ENCODE data around the gene CCL18. TPM values are rescaled to one million over a fixed set of nuclear protein-coding genes. Genes with fewer than 3 reads are reported as not detected.

The CCL18 gene
- total RNA-seq, 1 experiment from 2014 or later, result not detected

DNA sequence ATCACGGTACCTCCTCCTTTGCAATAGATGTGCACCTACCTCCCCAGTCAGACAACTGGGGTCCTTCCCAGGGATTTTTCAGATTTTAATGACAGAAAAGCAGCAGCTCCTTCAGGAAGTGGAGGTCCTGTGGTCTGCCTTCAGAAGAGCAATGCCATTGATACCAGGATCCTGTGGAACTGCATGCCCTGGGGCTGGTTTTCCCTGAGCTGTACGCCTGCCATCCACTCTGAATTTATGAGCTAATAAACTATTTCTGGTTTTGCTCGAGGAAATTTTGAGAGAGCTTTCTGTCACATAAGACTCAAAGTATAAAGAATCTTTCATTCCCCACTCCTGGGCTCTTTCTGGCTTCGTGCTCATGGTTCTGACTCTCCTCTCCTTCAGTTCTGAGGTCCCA lies 36.3 kb upstream of the CCL18 start:
- CTCF ChIA-PET, result no interaction called here
- no TSS peak for BruUV-seq (replicated peaks)
- intact Hi-C loops (cut with micrococcal nuclease; ENCODE audit: unreplicated experiment), result no loop called here

DNA sequence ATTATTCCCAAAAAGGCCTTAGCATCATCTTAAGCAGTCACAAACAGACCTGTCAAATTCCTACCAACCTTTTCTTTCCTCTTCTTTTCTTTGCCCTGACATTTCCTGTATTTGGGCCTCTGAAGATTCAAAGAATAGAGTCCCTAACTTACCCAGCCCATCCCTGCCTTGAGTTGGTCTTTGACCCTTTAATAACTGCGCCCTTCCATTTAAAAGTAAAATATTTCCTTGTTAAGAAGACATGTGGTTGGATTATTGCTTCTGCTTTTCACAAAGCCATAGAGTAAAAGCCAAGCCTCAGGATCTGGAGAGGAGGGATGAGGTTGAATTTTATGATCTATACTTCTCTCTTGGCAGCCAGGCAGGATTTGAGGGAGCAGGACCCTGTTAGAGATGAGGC lies 33.1 kb upstream of the CCL18 start:
- Histone ChIP-seq H3K27me3 (replicated peaks; ENCODE audit: insufficient read depth, low read depth, low read length, poor library complexity) (no peaks in the 10 kb centered on the region), H3K27ac (ENCODE audit: low read depth, low read length, poor library complexity, severe bottlenecking) (no peak overlapping the region), H3K36me3 (ENCODE audit: insufficient read depth, low read length, poor library complexity, severe bottlenecking) (no peaks in the 10 kb centered on the region), H3K4me1 (ENCODE audit: insufficient read depth, low read length, poor library complexity, severe bottlenecking) (no peaks in the 10 kb centered on the region), H3K4me3 (ENCODE audit: low read depth, low read length, poor library complexity, severe bottlenecking) (no peak overlapping the region), H3K9me3 (ENCODE audit: low read depth, low read length, poor library complexity, severe bottlenecking) (no peaks in the 10 kb centered on the region)
- DNase-seq (ENCODE audit: low spot score), result no peak
- ChIA-PET CTCF (no interaction called here), POLR2A (ENCODE audit: low non-redundant PET) (no interaction called here)
- BruUV-seq (replicated peaks), result no TSS peak
- intact Hi-C loops (cut with micrococcal nuclease; ENCODE audit: unreplicated experiment), result no loop called here
- no peak for TF ChIP-seq EZH2 (IDR thresholded peaks at IDR 0.05; ENCODE audit: borderline replicate concordance, low read depth, low read length, poor library complexity, severe bottlenecking)
- TF ChIP-seq, protein P1, sequence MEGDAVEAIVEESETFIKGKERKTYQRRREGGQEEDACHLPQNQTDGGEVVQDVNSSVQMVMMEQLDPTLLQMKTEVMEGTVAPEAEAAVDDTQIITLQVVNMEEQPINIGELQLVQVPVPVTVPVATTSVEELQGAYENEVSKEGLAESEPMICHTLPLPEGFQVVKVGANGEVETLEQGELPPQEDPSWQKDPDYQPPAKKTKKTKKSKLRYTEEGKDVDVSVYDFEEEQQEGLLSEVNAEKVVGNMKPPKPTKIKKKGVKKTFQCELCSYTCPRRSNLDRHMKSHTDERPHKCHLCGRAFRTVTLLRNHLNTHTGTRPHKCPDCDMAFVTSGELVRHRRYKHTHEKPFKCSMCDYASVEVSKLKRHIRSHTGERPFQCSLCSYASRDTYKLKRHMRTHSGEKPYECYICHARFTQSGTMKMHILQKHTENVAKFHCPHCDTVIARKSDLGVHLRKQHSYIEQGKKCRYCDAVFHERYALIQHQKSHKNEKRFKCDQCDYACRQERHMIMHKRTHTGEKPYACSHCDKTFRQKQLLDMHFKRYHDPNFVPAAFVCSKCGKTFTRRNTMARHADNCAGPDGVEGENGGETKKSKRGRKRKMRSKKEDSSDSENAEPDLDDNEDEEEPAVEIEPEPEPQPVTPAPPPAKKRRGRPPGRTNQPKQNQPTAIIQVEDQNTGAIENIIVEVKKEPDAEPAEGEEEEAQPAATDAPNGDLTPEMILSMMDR (conservative IDR thresholded peaks at IDR 0.05; ENCODE audit: low read depth, low read length), result no peak

More for the DNA sequence above, 36.3 kb upstream of the CCL18 start:
- H3K36me3 ChIP-seq (ENCODE audit: insufficient read depth, low read length, poor library complexity, severe bottlenecking), result no peaks in the 10 kb centered on the region
- DNase-seq (ENCODE audit: low spot score), result no peak
- no peak for TF ChIP-seq EZH2 (IDR thresholded peaks at IDR 0.05; ENCODE audit: borderline replicate concordance, low read depth, low read length, poor library complexity, severe bottlenecking)
- TF ChIP-seq, protein P1 (conservative IDR thresholded peaks at IDR 0.05; ENCODE audit: low read depth, low read length), result no peak
- no peaks in the 10 kb centered on the region for H3K27me3 ChIP-seq (replicated peaks; ENCODE audit: insufficient read depth, low read depth, low read length, poor library complexity)
- no peaks in the 10 kb centered on the region for H3K4me1 ChIP-seq (ENCODE audit: insufficient read depth, low read length, poor library complexity, severe bottlenecking)
- no peak overlapping the region for H3K4me3 ChIP-seq (ENCODE audit: low read depth, low read length, poor library complexity, severe bottlenecking)
- H3K27ac ChIP-seq (ENCODE audit: low read depth, low read length, poor library complexity, severe bottlenecking), result no peak overlapping the region
- POLR2A ChIA-PET (ENCODE audit: low non-redundant PET), result no interaction called here
- no peaks in the 10 kb centered on the region for H3K9me3 ChIP-seq (ENCODE audit: low read depth, low read length, poor library complexity, severe bottlenecking)

DNA sequence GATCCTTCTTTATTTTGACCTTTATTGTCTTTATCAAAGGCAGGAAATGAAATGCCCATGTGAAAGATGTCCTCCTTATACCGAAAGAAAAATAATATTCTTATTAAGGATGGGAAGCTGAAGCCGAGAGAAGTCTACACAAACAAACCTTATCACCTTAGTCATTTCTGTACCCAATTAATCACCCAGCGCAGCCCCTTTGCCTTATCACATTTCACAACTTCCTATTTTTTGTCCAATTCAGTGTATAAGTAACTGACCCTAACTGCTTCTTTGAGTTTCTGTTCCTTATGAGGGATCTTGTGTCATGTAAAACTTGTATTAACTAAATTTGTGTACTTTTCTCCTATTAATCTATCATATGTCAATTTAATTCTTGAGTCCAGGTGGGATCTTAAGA lies 29.9 kb upstream of the CCL18 start:
- no peak for TF ChIP-seq EZH2 (IDR thresholded peaks at IDR 0.05; ENCODE audit: borderline replicate concordance, low read depth, low read length, poor library complexity, severe bottlenecking)
- TF ChIP-seq, protein P1 (conservative IDR thresholded peaks at IDR 0.05; ENCODE audit: low read depth, low read length), result no peak
- no TSS peak for BruUV-seq (replicated peaks)
- Histone ChIP-seq H3K27me3 (replicated peaks; ENCODE audit: insufficient read depth, low read depth, low read length, poor library complexity) (no peaks in the 10 kb centered on the region), H3K4me1 (ENCODE audit: insufficient read depth, low read length, poor library complexity, severe bottlenecking) (no peaks in the 10 kb centered on the region), H3K27ac (ENCODE audit: low read depth, low read length, poor library complexity, severe bottlenecking) (no peak overlapping the region), H3K9me3 (ENCODE audit: low read depth, low read length, poor library complexity, severe bottlenecking) (no peaks in the 10 kb centered on the region), H3K36me3 (ENCODE audit: insufficient read depth, low read length, poor library complexity, severe bottlenecking) (no peaks in the 10 kb centered on the region), H3K4me3 (ENCODE audit: low read depth, low read length, poor library complexity, severe bottlenecking) (no peak overlapping the region)
- no peak for DNase-seq (ENCODE audit: low spot score)
- intact Hi-C loops (cut with micrococcal nuclease; ENCODE audit: unreplicated experiment), result no loop called here
- POLR2A ChIA-PET (ENCODE audit: low non-redundant PET), result no interaction called here
- CTCF ChIA-PET, result no interaction called here

Data from A673 (cell line).